ENCODE data around the gene UPP2.

DNA sequence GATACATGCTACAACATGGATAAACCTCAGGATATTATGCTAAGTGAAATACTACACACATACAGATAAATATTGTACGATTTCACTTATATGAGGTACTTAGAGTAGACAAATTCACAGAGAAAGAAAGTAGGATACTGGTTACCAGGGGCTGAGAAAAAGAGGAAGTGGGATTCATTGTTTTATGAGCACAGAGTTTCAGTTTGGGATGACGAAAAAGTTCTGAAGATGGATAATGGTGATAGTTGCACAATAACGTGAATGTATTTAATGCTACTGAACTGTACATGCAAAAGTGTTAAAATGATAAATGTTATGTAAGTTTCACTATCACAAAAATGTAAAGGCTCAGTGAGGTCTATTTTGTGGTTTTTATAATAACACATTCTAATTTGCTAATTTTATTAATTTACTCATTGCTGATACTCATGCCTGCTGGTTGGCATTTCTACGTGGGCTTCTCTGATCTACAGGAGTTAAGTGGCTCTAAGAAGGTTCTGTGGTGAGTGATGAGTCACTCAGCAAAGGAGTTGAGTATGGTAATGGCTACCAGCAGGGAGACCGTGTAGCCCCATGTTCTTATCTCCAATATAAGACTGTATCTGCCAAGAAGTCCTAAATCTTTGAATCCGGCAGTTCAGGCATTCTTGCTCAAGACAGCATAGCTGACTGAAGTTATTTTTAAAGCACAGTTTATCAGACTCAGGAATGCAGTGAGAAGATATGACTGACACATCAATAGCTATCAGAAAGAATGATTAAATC is 41.1 kb downstream of the UPP2 start:
- TF ChIP-seq POLR2AphosphoS5 (IDR thresholded peaks at IDR 0.05; ENCODE audit: low read depth, low read length) (no peak), SIN3A (IDR thresholded peaks at IDR 0.05; ENCODE audit: borderline replicate concordance, insufficient read depth, low read length) (no peak), TAF1 (IDR thresholded peaks at IDR 0.05; ENCODE audit: borderline replicate concordance, insufficient read depth, low read length) (no peak)
- TF ChIP-seq, protein P1, sequence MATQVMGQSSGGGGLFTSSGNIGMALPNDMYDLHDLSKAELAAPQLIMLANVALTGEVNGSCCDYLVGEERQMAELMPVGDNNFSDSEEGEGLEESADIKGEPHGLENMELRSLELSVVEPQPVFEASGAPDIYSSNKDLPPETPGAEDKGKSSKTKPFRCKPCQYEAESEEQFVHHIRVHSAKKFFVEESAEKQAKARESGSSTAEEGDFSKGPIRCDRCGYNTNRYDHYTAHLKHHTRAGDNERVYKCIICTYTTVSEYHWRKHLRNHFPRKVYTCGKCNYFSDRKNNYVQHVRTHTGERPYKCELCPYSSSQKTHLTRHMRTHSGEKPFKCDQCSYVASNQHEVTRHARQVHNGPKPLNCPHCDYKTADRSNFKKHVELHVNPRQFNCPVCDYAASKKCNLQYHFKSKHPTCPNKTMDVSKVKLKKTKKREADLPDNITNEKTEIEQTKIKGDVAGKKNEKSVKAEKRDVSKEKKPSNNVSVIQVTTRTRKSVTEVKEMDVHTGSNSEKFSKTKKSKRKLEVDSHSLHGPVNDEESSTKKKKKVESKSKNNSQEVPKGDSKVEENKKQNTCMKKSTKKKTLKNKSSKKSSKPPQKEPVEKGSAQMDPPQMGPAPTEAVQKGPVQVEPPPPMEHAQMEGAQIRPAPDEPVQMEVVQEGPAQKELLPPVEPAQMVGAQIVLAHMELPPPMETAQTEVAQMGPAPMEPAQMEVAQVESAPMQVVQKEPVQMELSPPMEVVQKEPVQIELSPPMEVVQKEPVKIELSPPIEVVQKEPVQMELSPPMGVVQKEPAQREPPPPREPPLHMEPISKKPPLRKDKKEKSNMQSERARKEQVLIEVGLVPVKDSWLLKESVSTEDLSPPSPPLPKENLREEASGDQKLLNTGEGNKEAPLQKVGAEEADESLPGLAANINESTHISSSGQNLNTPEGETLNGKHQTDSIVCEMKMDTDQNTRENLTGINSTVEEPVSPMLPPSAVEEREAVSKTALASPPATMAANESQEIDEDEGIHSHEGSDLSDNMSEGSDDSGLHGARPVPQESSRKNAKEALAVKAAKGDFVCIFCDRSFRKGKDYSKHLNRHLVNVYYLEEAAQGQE (IDR thresholded peaks at IDR 0.05; ENCODE audit: insufficient read depth in 1 of 2, low read depth in 2 of 2, low read length in 2 of 2) = no peak

Measured in PFSK-1 (cell line).